HFF-Myc (cell line): ENCODE results near the gene RNF213.
A peak's percentile ranks its signal among the peaks of the same experiment; 100 is the strongest.

ENCODE experiments used
- DNase-seq: peaks from one replicate; pipeline ENCODE4 v3.0.0-alpha.2; 2011; ENCODE audit warnings: low read depth; ENCODE audit errors: extremely low read depth
- H3K4me3 ChIP-seq: replicated peaks from 2 replicates; pipeline ENCODE4 v1.5.1; 2011; ENCODE audit warnings: low read depth, mild to moderate bottlenecking, control low read depth, low read length
- CTCF ChIP-seq: IDR thresholded peaks from 2 replicates; pipeline ENCODE4 v1.5.1; 2012; ENCODE audit warnings: mild to moderate bottlenecking, low read depth, low read length, control low read depth; ENCODE audit errors: missing control alignments

Gene RNF213

GRCh38 chr17:80363120-80363515, 102.5 kb downstream of the RNF213 start:
- no peak overlapping the region for H3K4me3 ChIP-seq
- DNase-seq: no peak
- TF ChIP-seq CTCF: no peak

- TF ChIP-seq CTCF: no peak
- H3K4me3 ChIP-seq: no peak overlapping the region
These were observed 103.0 kb downstream of the RNF213 start for GRCh38 chr17:80363518-80364090.

GRCh38 chr17:80364091-80364691, 103.5 kb downstream of the RNF213 start:
- TF ChIP-seq CTCF: peak; percentile 55
- no peak overlapping the region for H3K4me3 ChIP-seq
- DNase-seq: no peak

More at GRCh38 chr17:80363518-80364090, 103.0 kb downstream of the RNF213 start:
- no peak for DNase-seq

- no peak for DNase-seq
- no peak for TF ChIP-seq CTCF
- no peak overlapping the region for H3K4me3 ChIP-seq
These were observed 104.6 kb downstream of the RNF213 start for GRCh38 chr17:80365001-80365965.

GRCh38 chr17:80365983-80366382, 105.3 kb downstream of the RNF213 start:
- DNase-seq: no peak
- TF ChIP-seq CTCF: no peak
- no peak overlapping the region for H3K4me3 ChIP-seq

GRCh38 chr17:80367503-80367902, 106.9 kb downstream of the RNF213 start:
- no peak for DNase-seq
- no peak for TF ChIP-seq CTCF
- H3K4me3 ChIP-seq: no peak overlapping the region
